Measurements from ENCODE around the gene ACTR3. TPM values are rescaled to one million over a fixed set of nuclear protein-coding genes. Genes with fewer than 3 reads are reported as not detected.

Gene ACTR3
- total and polyA plus RNA-seq, 2 of the 4 experiments (the other 2 are of a cell fraction), result 246 to 307 TPM

DNA sequence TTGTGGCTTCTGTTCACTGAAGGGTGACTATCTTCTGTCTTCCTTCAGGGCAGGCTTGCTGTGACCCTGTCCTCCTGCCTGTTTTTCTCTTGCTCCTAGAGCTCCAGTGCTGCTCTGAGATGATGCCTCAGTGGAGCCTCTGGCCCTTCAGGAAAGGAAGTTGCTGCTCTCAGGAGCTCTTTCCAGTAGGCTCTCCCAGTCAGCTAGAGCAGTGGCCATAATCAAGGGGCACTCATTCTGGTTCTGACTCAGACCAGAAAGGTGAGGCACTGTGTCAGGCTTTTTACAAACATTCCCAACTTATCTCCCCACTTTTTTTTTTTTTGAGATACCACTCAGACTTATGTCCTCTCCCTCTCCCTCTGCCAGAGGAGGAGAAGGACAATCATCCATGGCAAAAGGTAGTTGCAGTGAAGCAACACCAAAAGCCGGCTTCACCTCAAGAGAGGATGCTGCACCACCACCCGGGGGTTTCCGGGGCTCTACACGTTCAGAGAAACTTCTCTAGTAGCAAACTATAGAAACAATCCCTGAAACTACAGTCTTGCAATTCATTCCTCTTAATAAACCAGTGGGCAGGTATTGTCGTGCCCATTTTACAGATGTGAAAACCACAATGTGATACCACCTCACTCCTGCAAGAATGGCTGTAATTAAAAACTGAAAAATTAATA lies 115.4 kb downstream of the ACTR3 start:
- H3K36me3 ChIP-seq (ENCODE audit: control insufficient read depth, insufficient read depth, low read length), result no peaks in the 10 kb centered on the region
- no TSS peak for BruUV-seq (replicated peaks)
- no peak overlapping the region for H4K5ac ChIP-seq (ENCODE audit: low read depth, low read length)
- WGBS, 2 experiments (ENCODE audit: extremely low coverage in 2 of 2, insufficient read length in 1 of 2), result 44% methylated on average over 3 of the region's 5 CpGs; no CpG with 5 or more reads in 1 of the 2 experiments
- no peak overlapping the region for H3K9ac ChIP-seq (ENCODE audit: low read depth, low read length)
- no peak overlapping the region for H2BK5ac ChIP-seq (ENCODE audit: low read depth, low read length, poor library complexity, severe bottlenecking)
- no peak overlapping the region for H3K14ac ChIP-seq (replicated peaks; ENCODE audit: low read depth, low read length)
- dilution Hi-C loops (cut with HindIII; ENCODE audit: low sequenced_read_pairs, unreplicated experiment) (no loop called here), in situ Hi-C loops (cut with MboI; ENCODE audit: low sequenced_read_pairs) (no loop called here), intact Hi-C loops (cut with micrococcal nuclease) (no loop called here)
- H4K91ac ChIP-seq (ENCODE audit: insufficient read depth, low read depth, low read length), result no peak overlapping the region
- no peaks in the 10 kb centered on the region; the same call in none of the 2 replicates for H3K27me3 ChIP-seq (ENCODE audit: control insufficient read depth, insufficient read depth, low read length)
- H3K23ac ChIP-seq (ENCODE audit: low read depth, low read length), result no peak overlapping the region
- H2AFZ ChIP-seq (replicated peaks; ENCODE audit: low read length, poor library complexity), result no peak overlapping the region
- no peak overlapping the region for H3K56ac ChIP-seq (ENCODE audit: extremely low read depth, insufficient read depth, low read length)
- CTCF ChIA-PET, result no interaction called here
- no peak overlapping the region for H2AK5ac ChIP-seq (ENCODE audit: low read depth, low read length)
- no peak overlapping the region for H2BK15ac ChIP-seq (ENCODE audit: low read depth, low read length)
- H3K4ac ChIP-seq (ENCODE audit: low read depth, low read length), result no peak overlapping the region
- H3K4me1 ChIP-seq (ENCODE audit: control insufficient read depth, insufficient read depth, low read length), result no peaks in the 10 kb centered on the region
- no peak overlapping the region for H3K4me2 ChIP-seq (ENCODE audit: low read depth, low read length)
- no peak overlapping the region for H2BK20ac ChIP-seq (ENCODE audit: low read depth, low read length)
- TF ChIP-seq RCOR1 (IDR thresholded peaks at IDR 0.05; ENCODE audit: insufficient replicate concordance, low read length) (no peak), MAFK (IDR thresholded peaks at IDR 0.05; ENCODE audit: low read depth, low read length) (no peak), SMC3 (IDR thresholded peaks at IDR 0.05; ENCODE audit: low read depth, low read length) (no peak), FOS (IDR thresholded peaks at IDR 0.05; ENCODE audit: low read depth, low read length) (no peak), RFX5 (IDR thresholded peaks at IDR 0.05; ENCODE audit: low read depth, low read length) (no peak), MAZ (IDR thresholded peaks at IDR 0.05; ENCODE audit: borderline replicate concordance, low read depth, low read length) (no peak), CEBPB (IDR thresholded peaks at IDR 0.05; ENCODE audit: low read depth, low read length) (no peak), MXI1 (IDR thresholded peaks at IDR 0.05; ENCODE audit: borderline replicate concordance, low read depth, low read length) (no peak), NFE2L2 (IDR thresholded peaks at IDR 0.05; ENCODE audit: low read depth, low read length) (no peak), POLR2A (IDR thresholded peaks at IDR 0.05; ENCODE audit: low read depth, low read length) (no peak), CHD1 (IDR thresholded peaks at IDR 0.05; ENCODE audit: low read depth, low read length) (no peak), RAD21 (IDR thresholded peaks at IDR 0.05; ENCODE audit: low read length) (no peak), BHLHE40 (IDR thresholded peaks at IDR 0.05; ENCODE audit: low read depth, low read length) (no peak)
- TF ChIP-seq, protein P1, sequence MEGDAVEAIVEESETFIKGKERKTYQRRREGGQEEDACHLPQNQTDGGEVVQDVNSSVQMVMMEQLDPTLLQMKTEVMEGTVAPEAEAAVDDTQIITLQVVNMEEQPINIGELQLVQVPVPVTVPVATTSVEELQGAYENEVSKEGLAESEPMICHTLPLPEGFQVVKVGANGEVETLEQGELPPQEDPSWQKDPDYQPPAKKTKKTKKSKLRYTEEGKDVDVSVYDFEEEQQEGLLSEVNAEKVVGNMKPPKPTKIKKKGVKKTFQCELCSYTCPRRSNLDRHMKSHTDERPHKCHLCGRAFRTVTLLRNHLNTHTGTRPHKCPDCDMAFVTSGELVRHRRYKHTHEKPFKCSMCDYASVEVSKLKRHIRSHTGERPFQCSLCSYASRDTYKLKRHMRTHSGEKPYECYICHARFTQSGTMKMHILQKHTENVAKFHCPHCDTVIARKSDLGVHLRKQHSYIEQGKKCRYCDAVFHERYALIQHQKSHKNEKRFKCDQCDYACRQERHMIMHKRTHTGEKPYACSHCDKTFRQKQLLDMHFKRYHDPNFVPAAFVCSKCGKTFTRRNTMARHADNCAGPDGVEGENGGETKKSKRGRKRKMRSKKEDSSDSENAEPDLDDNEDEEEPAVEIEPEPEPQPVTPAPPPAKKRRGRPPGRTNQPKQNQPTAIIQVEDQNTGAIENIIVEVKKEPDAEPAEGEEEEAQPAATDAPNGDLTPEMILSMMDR (conservative IDR thresholded peaks at IDR 0.05; ENCODE audit: low read depth, low read length), result no peak
- TF ChIP-seq, protein P2, sequence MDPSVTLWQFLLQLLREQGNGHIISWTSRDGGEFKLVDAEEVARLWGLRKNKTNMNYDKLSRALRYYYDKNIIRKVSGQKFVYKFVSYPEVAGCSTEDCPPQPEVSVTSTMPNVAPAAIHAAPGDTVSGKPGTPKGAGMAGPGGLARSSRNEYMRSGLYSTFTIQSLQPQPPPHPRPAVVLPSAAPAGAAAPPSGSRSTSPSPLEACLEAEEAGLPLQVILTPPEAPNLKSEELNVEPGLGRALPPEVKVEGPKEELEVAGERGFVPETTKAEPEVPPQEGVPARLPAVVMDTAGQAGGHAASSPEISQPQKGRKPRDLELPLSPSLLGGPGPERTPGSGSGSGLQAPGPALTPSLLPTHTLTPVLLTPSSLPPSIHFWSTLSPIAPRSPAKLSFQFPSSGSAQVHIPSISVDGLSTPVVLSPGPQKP (IDR thresholded peaks at IDR 0.05; ENCODE audit: borderline replicate concordance, low read depth, low read length), result no peak
- TF ChIP-seq, protein P3, sequence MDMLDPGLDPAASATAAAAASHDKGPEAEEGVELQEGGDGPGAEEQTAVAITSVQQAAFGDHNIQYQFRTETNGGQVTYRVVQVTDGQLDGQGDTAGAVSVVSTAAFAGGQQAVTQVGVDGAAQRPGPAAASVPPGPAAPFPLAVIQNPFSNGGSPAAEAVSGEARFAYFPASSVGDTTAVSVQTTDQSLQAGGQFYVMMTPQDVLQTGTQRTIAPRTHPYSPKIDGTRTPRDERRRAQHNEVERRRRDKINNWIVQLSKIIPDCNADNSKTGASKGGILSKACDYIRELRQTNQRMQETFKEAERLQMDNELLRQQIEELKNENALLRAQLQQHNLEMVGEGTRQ (IDR thresholded peaks at IDR 0.05; ENCODE audit: low read depth, low read length), result no peak
- no peaks in the 10 kb centered on the region for H3K9me1 ChIP-seq (ENCODE audit: insufficient read depth, low read length)
- H2BK120ac ChIP-seq (ENCODE audit: low read depth, low read length), result no peak overlapping the region
- no peak overlapping the region for H2AK9ac ChIP-seq (replicated peaks; ENCODE audit: low read depth, low read length, poor library complexity)
- no peaks in the 10 kb centered on the region for H4K20me1 ChIP-seq (ENCODE audit: insufficient read depth, low read length)
- 0 out of 2 replicates have a peak, but pooled peaks cover 1% of the 10 kb centered on the region for H3K9me3 ChIP-seq (ENCODE audit: control insufficient read depth, insufficient read depth, low read length)
- POLR2A ChIA-PET (ENCODE audit: unreplicated experiment), result no interaction called here
- no peak overlapping the region for H3K18ac ChIP-seq (ENCODE audit: low read depth, low read length)
- no peak overlapping the region for H3K4me3 ChIP-seq (ENCODE audit: insufficient read depth, low read depth, low read length)
- ATAC-seq (ENCODE audit: low read depth), result no peak
- H4K8ac ChIP-seq (ENCODE audit: low read depth in 2 of 2, low read length in 2 of 2), result no peak overlapping the region
- no peaks in the 10 kb centered on the region for H3K79me1 ChIP-seq (ENCODE audit: low read depth in 1 of 2, low read length in 2 of 2)
- no peak for DNase-seq
- H3K27ac ChIP-seq (ENCODE audit: insufficient read depth, low read length), result no peak overlapping the region
